ENCODE results near the gene KLF16. TPM values are rescaled to one million over a fixed set of nuclear protein-coding genes. Genes with fewer than 3 reads are reported as not detected.

The KLF16 gene
- total and polyA plus RNA-seq, 9 of the 15 experiments (the other 6 are each of a cell fraction or from before 2014, with no cell fraction given), result 0.04 to 60.4 (median 6.8) TPM

DNA sequence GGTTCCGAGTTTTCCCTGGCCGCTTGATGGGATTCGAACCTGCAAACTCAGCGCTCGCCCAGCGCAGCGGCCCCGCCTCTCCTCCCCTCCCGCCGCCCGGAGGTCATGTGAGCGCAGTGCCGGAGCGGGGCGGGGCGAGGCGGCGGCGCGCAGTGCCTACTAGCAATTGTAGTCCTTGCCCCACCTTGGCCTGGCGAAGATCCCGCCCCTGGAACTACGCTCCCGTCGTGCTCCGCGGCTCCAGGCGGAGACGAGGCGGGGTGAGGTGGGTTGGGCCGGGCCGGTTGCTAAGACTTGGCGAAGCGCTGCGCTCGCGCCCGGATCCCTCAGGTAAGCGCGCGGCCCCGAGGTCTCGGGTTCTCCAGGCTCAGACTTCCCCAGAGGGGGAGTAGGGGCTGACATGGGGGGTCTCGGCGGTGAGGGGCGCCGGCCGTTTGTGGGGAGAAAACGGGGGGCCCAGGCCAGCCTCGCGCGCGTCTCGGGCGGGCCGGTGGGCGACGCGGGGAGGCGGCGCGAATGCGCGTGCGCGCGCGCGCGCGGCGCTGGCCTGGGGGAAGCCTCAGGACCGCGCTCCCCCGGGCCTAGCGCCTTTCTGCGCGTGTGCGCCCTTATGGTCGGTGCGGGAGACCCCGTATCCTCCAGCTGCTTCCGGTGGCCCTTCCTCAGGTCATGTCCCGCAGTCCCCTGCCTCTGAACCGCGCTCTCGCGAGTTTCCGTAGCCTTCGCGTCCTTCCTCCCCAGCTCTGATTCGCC is 41.9 kb upstream of the KLF16 start, which contains the start of the genes ADAT3 and SCAMP4 (continued):
- TF ChIP-seq, protein P1, sequence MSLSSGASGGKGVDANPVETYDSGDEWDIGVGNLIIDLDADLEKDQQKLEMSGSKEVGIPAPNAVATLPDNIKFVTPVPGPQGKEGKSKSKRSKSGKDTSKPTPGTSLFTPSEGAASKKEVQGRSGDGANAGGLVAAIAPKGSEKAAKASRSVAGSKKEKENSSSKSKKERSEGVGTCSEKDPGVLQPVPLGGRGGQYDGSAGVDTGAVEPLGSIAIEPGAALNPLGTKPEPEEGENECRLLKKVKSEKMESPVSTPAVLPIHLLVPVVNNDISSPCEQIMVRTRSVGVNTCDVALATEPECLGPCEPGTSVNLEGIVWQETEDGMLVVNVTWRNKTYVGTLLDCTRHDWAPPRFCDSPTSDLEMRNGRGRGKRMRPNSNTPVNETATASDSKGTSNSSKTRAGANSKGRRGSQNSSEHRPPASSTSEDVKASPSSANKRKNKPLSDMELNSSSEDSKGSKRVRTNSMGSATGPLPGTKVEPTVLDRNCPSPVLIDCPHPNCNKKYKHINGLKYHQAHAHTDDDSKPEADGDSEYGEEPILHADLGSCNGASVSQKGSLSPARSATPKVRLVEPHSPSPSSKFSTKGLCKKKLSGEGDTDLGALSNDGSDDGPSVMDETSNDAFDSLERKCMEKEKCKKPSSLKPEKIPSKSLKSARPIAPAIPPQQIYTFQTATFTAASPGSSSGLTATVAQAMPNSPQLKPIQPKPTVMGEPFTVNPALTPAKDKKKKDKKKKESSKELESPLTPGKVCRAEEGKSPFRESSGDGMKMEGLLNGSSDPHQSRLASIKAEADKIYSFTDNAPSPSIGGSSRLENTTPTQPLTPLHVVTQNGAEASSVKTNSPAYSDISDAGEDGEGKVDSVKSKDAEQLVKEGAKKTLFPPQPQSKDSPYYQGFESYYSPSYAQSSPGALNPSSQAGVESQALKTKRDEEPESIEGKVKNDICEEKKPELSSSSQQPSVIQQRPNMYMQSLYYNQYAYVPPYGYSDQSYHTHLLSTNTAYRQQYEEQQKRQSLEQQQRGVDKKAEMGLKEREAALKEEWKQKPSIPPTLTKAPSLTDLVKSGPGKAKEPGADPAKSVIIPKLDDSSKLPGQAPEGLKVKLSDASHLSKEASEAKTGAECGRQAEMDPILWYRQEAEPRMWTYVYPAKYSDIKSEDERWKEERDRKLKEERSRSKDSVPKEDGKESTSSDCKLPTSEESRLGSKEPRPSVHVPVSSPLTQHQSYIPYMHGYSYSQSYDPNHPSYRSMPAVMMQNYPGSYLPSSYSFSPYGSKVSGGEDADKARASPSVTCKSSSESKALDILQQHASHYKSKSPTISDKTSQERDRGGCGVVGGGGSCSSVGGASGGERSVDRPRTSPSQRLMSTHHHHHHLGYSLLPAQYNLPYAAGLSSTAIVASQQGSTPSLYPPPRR (CRISPR knock-in tag; IDR thresholded peaks at IDR 0.05; ENCODE audit: borderline replicate concordance), result no peak
- TF ChIP-seq NR2C2 (CRISPR knock-in tag; IDR thresholded peaks at IDR 0.05) (peak; percentile 99), NR2C2 (tag; IDR thresholded peaks at IDR 0.05) (peak; percentile 99), ELF2 (CRISPR knock-in tag; IDR thresholded peaks at IDR 0.05) (no peak), ZFP1 (CRISPR knock-in tag; IDR thresholded peaks at IDR 0.05) (no peak), ARID1B (IDR thresholded peaks at IDR 0.05) (0 out of 2 replicates have a peak, but pooled peaks have one; percentile 15), NFIX (CRISPR knock-in tag; IDR thresholded peaks at IDR 0.05; ENCODE audit: low read depth) (no peak), PYGO2 (tag; IDR thresholded peaks at IDR 0.05) (no peak), CREM (IDR thresholded peaks at IDR 0.05; ENCODE audit: low read depth) (peak; percentile 93), SMAD4 (CRISPR knock-in tag; conservative IDR thresholded peaks at IDR 0.05) (peak; percentile 64)
- TF ChIP-seq, protein P2, sequence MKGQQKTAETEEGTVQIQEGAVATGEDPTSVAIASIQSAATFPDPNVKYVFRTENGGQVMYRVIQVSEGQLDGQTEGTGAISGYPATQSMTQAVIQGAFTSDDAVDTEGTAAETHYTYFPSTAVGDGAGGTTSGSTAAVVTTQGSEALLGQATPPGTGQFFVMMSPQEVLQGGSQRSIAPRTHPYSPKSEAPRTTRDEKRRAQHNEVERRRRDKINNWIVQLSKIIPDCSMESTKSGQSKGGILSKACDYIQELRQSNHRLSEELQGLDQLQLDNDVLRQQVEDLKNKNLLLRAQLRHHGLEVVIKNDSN (CRISPR knock-in tag; IDR thresholded peaks at IDR 0.05), result peak; percentile 98
- TF ChIP-seq, protein P3, sequence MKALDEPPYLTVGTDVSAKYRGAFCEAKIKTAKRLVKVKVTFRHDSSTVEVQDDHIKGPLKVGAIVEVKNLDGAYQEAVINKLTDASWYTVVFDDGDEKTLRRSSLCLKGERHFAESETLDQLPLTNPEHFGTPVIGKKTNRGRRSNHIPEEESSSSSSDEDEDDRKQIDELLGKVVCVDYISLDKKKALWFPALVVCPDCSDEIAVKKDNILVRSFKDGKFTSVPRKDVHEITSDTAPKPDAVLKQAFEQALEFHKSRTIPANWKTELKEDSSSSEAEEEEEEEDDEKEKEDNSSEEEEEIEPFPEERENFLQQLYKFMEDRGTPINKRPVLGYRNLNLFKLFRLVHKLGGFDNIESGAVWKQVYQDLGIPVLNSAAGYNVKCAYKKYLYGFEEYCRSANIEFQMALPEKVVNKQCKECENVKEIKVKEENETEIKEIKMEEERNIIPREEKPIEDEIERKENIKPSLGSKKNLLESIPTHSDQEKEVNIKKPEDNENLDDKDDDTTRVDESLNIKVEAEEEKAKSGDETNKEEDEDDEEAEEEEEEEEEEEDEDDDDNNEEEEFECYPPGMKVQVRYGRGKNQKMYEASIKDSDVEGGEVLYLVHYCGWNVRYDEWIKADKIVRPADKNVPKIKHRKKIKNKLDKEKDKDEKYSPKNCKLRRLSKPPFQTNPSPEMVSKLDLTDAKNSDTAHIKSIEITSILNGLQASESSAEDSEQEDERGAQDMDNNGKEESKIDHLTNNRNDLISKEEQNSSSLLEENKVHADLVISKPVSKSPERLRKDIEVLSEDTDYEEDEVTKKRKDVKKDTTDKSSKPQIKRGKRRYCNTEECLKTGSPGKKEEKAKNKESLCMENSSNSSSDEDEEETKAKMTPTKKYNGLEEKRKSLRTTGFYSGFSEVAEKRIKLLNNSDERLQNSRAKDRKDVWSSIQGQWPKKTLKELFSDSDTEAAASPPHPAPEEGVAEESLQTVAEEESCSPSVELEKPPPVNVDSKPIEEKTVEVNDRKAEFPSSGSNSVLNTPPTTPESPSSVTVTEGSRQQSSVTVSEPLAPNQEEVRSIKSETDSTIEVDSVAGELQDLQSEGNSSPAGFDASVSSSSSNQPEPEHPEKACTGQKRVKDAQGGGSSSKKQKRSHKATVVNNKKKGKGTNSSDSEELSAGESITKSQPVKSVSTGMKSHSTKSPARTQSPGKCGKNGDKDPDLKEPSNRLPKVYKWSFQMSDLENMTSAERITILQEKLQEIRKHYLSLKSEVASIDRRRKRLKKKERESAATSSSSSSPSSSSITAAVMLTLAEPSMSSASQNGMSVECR (CRISPR knock-in tag; IDR thresholded peaks at IDR 0.05), result peak; percentile 90
- TF ChIP-seq, protein P4, sequence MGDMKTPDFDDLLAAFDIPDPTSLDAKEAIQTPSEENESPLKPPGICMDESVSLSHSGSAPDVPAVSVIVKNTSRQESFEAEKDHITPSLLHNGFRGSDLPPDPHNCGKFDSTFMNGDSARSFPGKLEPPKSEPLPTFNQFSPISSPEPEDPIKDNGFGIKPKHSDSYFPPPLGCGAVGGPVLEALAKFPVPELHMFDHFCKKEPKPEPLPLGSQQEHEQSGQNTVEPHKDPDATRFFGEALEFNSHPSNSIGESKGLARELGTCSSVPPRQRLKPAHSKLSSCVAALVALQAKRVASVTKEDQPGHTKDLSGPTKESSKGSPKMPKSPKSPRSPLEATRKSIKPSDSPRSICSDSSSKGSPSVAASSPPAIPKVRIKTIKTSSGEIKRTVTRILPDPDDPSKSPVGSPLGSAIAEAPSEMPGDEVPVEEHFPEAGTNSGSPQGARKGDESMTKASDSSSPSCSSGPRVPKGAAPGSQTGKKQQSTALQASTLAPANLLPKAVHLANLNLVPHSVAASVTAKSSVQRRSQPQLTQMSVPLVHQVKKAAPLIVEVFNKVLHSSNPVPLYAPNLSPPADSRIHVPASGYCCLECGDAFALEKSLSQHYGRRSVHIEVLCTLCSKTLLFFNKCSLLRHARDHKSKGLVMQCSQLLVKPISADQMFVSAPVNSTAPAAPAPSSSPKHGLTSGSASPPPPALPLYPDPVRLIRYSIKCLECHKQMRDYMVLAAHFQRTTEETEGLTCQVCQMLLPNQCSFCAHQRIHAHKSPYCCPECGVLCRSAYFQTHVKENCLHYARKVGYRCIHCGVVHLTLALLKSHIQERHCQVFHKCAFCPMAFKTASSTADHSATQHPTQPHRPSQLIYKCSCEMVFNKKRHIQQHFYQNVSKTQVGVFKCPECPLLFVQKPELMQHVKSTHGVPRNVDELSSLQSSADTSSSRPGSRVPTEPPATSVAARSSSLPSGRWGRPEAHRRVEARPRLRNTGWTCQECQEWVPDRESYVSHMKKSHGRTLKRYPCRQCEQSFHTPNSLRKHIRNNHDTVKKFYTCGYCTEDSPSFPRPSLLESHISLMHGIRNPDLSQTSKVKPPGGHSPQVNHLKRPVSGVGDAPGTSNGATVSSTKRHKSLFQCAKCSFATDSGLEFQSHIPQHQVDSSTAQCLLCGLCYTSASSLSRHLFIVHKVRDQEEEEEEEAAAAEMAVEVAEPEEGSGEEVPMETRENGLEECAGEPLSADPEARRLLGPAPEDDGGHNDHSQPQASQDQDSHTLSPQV (IDR thresholded peaks at IDR 0.05), result peak; percentile 90
